Brain microvascular endothelial cell (primary cell): ENCODE results near the gene CSNK1D.
A peak's percentile ranks its signal among the peaks of the same experiment; 100 is the strongest.

Source experiments
- DNase-seq: peaks from one replicate; pipeline ENCODE4 v3.0.0-alpha.2; 2020
- H3K27ac ChIP-seq: fragments of 250-450 bp; sonication (Bioruptor Pico); 2 replicates; pipeline ENCODE4 v1.5.1; 2020; ENCODE audit warnings: mild to moderate bottlenecking, moderate library complexity
- H3K27me3 ChIP-seq: fragments of 250-450 bp; sonication (Bioruptor Pico); replicated peaks from 2 replicates; pipeline ENCODE4 v1.5.1; 2020; ENCODE audit warnings: mild to moderate bottlenecking
- H3K36me3 ChIP-seq: fragments of 250-450 bp; sonication (Bioruptor Pico); replicated peaks from 2 replicates; pipeline ENCODE4 v1.5.1; 2020; ENCODE audit warnings: mild to moderate bottlenecking
- H3K4me3 ChIP-seq: 2 replicates; pipeline ENCODE4 v1.5.1; 2011; ENCODE audit warnings: low read depth, mild to moderate bottlenecking, control low read depth, low read length, moderate library complexity
- CTCF ChIP-seq: IDR thresholded peaks from 2 replicates; pipeline ENCODE4 v1.5.1; 2011; ENCODE audit warnings: low read depth, mild to moderate bottlenecking, moderate library complexity, low read length, control low read depth, inconsistent platforms; ENCODE audit errors: missing control alignments
- in situ Hi-C: cut with HindIII; loops from 2 replicates; pipeline ENCODE4 v1.10.0; 2017; ENCODE audit warnings: low sequenced_read_pairs, low pct_ligation_motif_present

The CSNK1D gene

GRCh38 chr17:82273327-82274133 is at the start of gene CSNK1D:
Gene CSNK1D, minus strand, starts transcription at chr17:82273700. Its CDS starts 319 bp downstream, at chr17:82273381.
- in situ Hi-C loops: no loop called here
- TF ChIP-seq CTCF: no peak
- H3K36me3 ChIP-seq: peaks cover 32% of the 10 kb centered on the region
- peak within 1 kb of the TSS; percentile 82 for H3K4me3 ChIP-seq
- DNase-seq: peak; percentile 78
- H3K27ac ChIP-seq: peak within 1 kb of the TSS; percentile 97
- no peaks in the 10 kb centered on the region for H3K27me3 ChIP-seq

GRCh38 chr17:82322526-82323453 is 49.3 kb upstream of the CSNK1D start:
- Histone ChIP-seq H3K36me3 (no peaks in the 10 kb centered on the region), H3K4me3 (no peak overlapping the region), H3K27ac (no peak overlapping the region), H3K27me3 (peaks cover 9% of the 10 kb centered on the region)
- no peak for TF ChIP-seq CTCF
- no peak for DNase-seq
- in situ Hi-C loops: no loop called here

GRCh38 chr17:82321947-82322466 is 48.5 kb upstream of the CSNK1D start:
- Histone ChIP-seq H3K27ac (no peak overlapping the region), H3K4me3 (no peak overlapping the region), H3K27me3 (peaks cover 8% of the 10 kb centered on the region), H3K36me3 (no peaks in the 10 kb centered on the region)
- in situ Hi-C loops: no loop called here
- DNase-seq: no peak
- no peak for TF ChIP-seq CTCF

- DNase-seq: no peak
- Histone ChIP-seq H3K4me3 (no peak overlapping the region), H3K27me3 (peaks cover 14% of the 10 kb centered on the region), H3K36me3 (no peaks in the 10 kb centered on the region), H3K27ac (no peak overlapping the region)
- in situ Hi-C loops: no loop called here
- TF ChIP-seq CTCF: peak; percentile 68
Measured at GRCh38 chr17:82320956-82321927, 47.7 kb upstream of the CSNK1D start.
